GM21825 (cell line): ENCODE measurements around the gene GSX1.
"Not testable (repeated sequence)": the region's sequence is repeated elsewhere in the genome, so short reads cannot be mapped to it uniquely, and the experiment has no call there.

Experiments used
- ATAC-seq: cut with Tn5 transposase; IDR thresholded peaks from one replicate; pipeline ENCODE4 v1.9.1; 2021; ENCODE audit warnings: mild to moderate bottlenecking, moderate library complexity; ENCODE audit not compliant: unreplicated experiment

Gene GSX1

DNA sequence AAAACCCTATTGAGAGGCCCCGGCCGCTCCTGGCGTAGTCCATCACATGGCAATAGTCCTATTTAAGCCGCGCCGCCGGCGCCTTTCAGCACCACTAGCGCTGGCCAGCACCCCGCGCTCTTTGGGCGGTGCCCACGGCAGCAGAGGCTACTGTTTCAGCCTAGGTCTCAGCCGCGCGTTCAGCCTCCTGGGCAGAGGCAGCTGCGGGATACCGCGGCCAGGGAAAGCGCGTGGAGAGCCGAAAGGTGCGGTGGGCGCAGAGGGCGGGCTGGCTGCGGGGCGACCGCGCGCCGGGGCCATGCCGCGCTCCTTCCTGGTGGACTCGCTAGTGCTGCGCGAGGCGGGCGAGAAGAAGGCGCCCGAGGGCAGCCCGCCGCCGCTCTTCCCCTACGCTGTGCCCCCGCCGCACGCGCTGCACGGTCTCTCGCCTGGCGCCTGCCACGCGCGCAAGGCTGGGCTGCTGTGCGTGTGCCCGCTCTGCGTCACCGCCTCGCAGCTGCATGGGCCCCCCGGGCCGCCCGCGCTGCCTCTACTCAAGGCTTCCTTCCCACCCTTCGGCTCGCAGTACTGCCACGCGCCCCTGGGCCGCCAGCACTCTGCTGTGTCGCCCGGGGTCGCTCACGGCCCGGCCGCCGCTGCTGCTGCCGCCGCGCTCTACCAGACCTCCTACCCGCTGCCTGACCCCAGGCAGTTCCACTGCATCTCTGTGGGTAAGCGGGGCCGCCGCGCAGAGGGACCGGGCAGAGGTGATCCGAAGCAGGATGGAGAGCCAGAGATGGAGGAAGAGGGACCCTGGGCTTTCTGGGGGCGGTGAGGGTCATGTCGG lies at the start of gene GSX1:
GSX1 (plus strand) TSS at position 91 of the 826 bp plus-strand sequence; CDS start at position 299, 208 bp downstream.
- ATAC-seq: no peak

DNA sequence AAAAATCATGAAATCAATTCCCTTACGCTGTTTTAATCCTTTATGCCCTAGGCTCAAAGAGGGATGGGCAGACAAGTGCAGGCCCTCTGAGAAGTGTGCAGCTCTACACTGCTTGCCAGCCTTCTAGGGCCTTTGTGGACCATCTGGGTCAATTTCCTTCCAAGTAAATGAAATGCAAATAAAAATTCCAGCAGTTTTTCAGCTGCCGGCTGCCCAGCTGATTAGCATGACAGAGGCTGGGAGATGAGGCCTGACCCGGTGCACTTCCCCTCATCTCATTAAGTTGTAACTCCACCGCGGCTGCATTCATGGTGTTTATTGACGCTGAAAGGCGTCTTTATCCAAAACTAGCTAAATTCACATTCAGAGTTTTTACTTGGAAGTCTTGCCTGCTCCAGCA lies 47.5 kb upstream of the GSX1 start:
- no peak for ATAC-seq

DNA sequence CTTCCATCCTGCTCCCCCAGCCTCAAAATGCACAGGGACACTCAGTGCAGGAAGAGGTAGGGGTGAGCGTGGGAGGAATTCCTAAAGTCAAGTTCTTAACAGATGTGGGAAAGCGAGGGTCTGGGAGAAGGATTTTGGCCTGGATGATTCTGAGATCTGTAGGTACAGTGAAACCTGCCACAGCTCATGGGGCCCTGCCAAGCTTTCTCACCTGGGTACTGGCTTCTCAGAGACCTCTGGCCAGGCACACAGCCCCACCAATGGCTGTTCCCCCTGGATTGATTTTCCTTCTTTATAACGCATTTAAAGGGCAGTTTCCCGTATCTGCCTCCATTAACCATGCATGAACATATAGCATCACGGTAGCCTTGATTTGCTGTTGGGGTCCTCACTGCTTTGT lies 47.0 kb upstream of the GSX1 start:
- ATAC-seq: no peak

DNA sequence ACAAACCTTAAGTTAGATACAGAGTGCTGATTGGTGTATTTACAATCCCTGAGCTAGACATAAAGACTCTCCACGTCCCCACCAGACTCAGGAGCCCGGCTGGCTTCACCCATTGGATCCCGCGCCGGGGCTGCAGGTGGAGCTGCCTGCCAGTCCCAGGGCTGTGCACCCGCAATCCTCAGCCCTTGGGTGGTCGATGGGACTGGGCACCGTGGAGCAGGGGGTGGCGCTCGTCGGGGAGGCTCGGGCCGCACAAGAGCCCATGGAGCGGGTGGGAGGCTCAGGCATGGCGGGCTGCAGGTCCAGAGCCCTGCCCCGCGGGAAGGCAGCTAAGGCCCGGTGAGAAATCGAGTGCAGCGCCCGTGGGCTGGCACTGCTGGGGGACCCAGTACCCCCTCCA lies 44.1 kb upstream of the GSX1 start:
- not testable (repeated sequence) for ATAC-seq

GRCh38 chr13:27751953-27752532 lies 40.2 kb upstream of the GSX1 start:
- no peak for ATAC-seq

GRCh38 chr13:27765650-27766049 lies 26.6 kb upstream of the GSX1 start:
- no peak for ATAC-seq

- no peak for ATAC-seq
Observed at GRCh38 chr13:27770809-27771208, 21.5 kb upstream of the GSX1 start.

GRCh38 chr13:27772651-27773425 lies 19.4 kb upstream of the GSX1 start:
- no peak for ATAC-seq

GRCh38 chr13:27774169-27774568 lies 18.1 kb upstream of the GSX1 start:
- ATAC-seq: no peak

DNA sequence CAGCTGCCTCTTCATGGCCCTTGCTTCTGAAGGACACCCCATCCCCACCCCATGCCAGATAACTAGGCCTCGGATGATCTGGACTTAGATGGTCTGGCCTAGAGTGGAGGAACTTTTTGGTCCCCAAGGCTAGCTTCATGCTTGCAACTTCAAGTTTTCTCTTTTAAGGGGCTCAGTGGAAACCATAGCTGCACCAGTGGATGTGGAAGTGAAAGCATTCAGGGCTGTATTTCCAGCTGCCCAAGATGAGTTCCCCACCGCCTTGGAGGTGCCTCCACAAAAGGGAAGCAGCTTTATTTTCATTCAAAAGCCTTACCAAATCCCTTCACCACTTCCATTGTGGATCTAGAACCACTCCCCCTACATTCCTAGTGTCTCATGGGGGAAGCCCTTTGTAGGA lies 17.6 kb upstream of the GSX1 start:
- ATAC-seq: no peak

DNA sequence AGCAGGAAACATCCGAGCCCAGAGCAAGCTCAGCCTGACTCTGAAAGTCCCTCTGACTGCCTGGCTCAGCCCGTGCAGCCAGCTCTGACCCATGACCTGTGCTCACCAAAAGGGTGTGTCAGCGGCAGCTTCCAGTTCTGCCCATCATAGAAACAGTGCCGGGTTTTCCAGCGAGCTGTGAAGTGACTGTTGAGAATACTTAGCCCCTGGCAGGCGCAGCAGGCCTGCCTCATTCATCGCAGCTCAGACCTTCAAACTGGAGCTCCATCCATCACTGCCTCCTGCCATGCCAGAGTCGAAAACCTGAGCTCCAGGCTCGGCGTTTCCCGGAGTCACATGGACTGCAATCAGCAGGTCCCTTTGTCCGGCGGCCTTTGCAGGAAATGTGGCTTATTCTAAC lies 16.3 kb upstream of the GSX1 start:
- ATAC-seq: no peak

- ATAC-seq: no peak
Observed at GRCh38 chr13:27782151-27782550, 10.1 kb upstream of the GSX1 start.

GRCh38 chr13:27783111-27783510 lies 9.2 kb upstream of the GSX1 start:
- no peak for ATAC-seq

DNA sequence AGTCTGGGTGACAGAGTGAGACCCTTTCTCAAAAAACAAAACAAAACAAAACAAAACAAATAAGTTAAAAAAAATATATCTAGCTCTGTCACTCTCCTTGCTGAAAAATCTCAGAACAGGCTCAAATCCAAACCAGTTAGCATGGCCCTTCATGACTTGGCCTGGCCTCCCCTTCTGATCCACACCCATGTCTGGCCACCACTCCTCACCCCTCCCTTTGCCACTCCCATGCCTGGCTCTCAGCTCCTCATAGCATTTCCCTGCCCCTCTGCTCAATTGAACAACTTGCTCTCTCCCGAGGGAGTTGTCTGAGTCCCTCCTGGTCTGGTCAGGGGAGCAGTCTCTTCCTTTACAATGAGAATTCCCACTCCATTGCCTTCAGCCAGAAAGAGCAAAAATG lies 4.0 kb upstream of the GSX1 start:
- ATAC-seq: no peak

- no peak for ATAC-seq
Observed at GRCh38 chr13:27789153-27789494, 3.2 kb upstream of the GSX1 start.

DNA sequence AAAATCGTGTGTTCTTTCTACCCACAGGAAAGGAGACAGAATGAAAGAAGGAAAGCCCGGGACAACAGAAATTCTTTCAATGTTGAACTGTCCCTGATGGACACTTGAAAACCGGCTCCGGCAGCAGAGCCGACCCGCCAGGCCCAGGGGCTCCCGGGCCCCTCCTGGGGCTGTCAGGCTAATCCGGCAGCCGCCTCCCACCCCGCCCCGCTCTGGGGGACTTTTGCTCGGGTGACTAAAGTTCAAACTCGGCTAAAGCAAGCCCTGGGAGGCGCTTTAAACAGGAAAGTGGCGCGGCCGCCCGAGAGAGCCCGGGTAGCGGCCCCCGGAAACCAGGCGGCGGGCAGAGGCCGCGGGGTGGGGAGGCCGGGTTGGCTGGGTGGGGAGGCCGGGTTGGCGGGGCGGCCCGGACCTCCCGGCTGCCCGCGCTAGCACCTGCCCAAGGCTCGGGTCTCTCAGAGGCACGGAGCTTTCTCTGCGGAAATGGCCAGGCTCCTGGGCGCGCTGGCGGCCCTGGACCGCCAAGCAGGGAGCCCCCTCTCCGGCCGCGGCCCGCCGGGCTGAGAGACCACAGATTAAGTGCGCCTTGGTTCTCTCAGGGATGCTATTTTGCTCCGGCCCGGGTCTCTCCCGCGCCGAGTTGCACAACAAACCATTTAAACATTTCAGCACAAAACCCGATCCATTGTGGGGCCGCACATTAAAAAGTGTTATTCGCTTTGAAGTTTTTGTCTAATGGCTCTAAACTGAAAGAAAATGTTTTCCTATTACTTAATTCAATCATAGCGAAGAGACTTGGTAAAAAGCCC lies 2.6 kb upstream of the GSX1 start:
- no peak for ATAC-seq

GRCh38 chr13:27790523-27790922 lies 1.8 kb upstream of the GSX1 start:
- no peak for ATAC-seq

- ATAC-seq: no peak
Observed at GRCh38 chr13:27791146-27791900, 960 bp upstream of the GSX1 start.

DNA sequence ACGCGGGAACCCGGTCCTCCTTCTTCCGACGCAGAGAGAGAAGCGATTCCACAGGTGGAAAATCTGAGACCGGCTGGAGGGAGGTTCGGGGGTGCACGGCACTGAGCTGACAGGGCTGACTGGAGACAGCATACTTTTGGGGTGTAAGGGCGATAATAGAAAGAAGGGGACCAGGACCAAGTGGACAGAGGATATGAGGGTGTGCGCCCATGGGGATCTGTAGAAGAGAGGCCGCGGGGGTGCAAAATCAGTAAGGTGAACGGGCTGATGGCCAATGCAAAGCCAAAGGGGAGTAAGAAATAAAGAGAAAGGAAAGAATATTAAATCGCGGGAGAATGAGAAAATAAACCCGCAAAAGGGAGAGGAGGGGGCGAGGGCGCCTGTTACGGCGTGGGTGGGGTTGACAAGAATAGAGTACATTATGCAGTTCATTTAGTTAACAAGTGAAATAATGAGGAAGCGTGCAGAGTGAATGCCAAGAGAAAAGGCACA lies 336 bp upstream of the GSX1 start:
- ATAC-seq: no peak
